ENCODE measurements around the gene CACYBP.

CACYBP gene

DNA sequence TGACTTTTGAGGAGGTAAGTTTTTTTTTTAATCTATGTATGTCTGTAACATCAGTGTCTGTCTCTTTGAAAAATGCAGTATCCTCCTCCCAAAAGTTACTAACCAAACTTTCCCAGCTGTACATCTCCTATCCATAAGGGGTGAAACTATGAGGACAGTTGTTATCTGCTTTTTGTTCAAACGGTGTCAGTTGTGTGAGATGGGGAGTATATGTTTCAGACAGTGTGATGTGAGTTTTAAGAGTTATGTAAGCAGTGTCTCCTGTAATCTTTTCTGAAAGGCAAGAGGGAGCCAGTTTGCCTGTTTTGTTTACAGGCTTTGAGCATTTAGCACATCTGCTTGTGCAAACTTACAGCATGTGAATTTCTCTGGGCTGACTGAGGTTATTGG, 34.8 kb upstream of the CACYBP start:
- no peak overlapping the region for H3K9ac ChIP-seq (ENCODE audit: low read length)
- no peak overlapping the region for H2BK15ac ChIP-seq (ENCODE audit: low read depth, poor library complexity, severe bottlenecking)
- no peak overlapping the region for H2AFZ ChIP-seq (ENCODE audit: low read depth, low read length)
- no peaks in the 10 kb centered on the region for H3K9me3 ChIP-seq (ENCODE audit: control insufficient read depth, low read length)
- no peak overlapping the region for H3K23ac ChIP-seq (ENCODE audit: low read length in 2 of 2)
- H3K36me3 ChIP-seq (ENCODE audit: control insufficient read depth in 1 of 2, insufficient read depth in 2 of 2, low read depth in 1 of 2, low read length in 2 of 2): peaks cover 0 to 3% of the 10 kb centered on the region in 2 experiments
- H3K27ac ChIP-seq (ENCODE audit: low read length, poor library complexity, severe bottlenecking): no peak overlapping the region
- no peak overlapping the region for H2BK12ac ChIP-seq (ENCODE audit: low read length in 2 of 2)
- H2AK5ac ChIP-seq (ENCODE audit: low read length, severe bottlenecking): no peak overlapping the region
- H3K79me1 ChIP-seq (replicated peaks; ENCODE audit: low read length, poor library complexity, severe bottlenecking): no peaks in the 10 kb centered on the region
- H2BK120ac ChIP-seq (ENCODE audit: low read depth, low read length): no peak overlapping the region
- no peak overlapping the region for H3K14ac ChIP-seq (ENCODE audit: low read length in 2 of 2)
- H2BK5ac ChIP-seq (ENCODE audit: low read depth, low read length, poor library complexity, severe bottlenecking): no peak overlapping the region
- no peak overlapping the region for H3K18ac ChIP-seq (ENCODE audit: low read depth in 1 of 2, low read length in 2 of 2)
- peak; percentile 66 for DNase-seq
- no peak overlapping the region for H3K4me2 ChIP-seq (ENCODE audit: low read length, poor library complexity, severe bottlenecking)
- H3K4me3 ChIP-seq (ENCODE audit: insufficient read depth in 1 of 2, low read depth in 1 of 2, low read length in 2 of 2): no peak overlapping the region
- H3K4ac ChIP-seq (ENCODE audit: low read depth in 1 of 2, low read length in 2 of 2): no peak overlapping the region
- H4K8ac ChIP-seq (ENCODE audit: low read length): no peak overlapping the region
- H3K4me1 ChIP-seq (ENCODE audit: control insufficient read depth, insufficient read depth, low read depth, low read length): peaks cover 5% of the 10 kb centered on the region
- WGBS: 14% methylated on average over 1 of the region's 1 CpG
- no peaks in the 10 kb centered on the region for H3K27me3 ChIP-seq (ENCODE audit: control insufficient read depth in 1 of 2, insufficient read depth in 1 of 2, low read length in 2 of 2)
- H4K91ac ChIP-seq (ENCODE audit: low read length): no peak overlapping the region

DNA sequence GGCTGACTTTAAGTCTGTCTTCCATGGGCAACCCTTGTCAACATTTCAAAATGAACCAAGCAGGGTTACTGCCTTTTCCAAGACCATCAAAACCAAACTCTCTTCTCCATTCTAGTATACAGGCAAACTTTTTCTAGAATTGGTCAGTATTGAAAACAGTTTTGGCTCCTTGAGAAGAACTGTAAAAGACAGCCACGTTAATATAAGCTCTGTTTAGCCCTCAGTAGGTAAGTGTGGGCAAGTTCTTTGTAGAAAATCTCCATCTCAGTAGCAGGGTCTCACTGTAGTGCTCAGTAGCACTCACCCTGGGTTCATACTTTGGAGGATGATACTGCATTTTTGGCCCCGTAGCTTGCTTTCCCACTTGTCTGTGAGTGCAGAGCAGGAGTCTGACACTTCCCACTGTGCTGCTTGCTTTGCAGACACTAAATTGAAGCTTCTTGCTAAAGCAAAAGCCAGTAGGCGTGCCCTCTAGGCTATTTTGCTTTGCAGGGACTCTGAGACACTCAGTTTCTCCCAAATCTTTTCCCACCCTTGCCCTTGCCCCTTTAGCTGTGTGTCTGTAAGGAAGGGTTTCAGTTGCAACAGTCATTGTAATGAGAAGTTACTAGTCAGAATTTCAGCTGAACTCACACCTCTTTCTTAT, 34.3 kb upstream of the CACYBP start:
- Histone ChIP-seq H2AFZ (ENCODE audit: low read depth, low read length) (no peak overlapping the region), H2BK5ac (ENCODE audit: low read depth, low read length, poor library complexity, severe bottlenecking) (no peak overlapping the region), H3K18ac (ENCODE audit: low read depth in 1 of 2, low read length in 2 of 2) (no peak overlapping the region), H3K36me3 (ENCODE audit: control insufficient read depth in 1 of 2, insufficient read depth in 2 of 2, low read depth in 1 of 2, low read length in 2 of 2) (peaks cover 0 to 3% of the 10 kb centered on the region in 2 experiments), H3K23ac (ENCODE audit: low read length in 2 of 2) (no peak overlapping the region), H4K91ac (ENCODE audit: low read length) (no peak overlapping the region), H3K27ac (ENCODE audit: low read length, poor library complexity, severe bottlenecking) (no peak overlapping the region), H3K9ac (ENCODE audit: low read length) (no peak overlapping the region), H3K9me3 (ENCODE audit: control insufficient read depth, low read length) (no peaks in the 10 kb centered on the region), H2AK5ac (ENCODE audit: low read length, severe bottlenecking) (no peak overlapping the region), H2BK15ac (ENCODE audit: low read depth, poor library complexity, severe bottlenecking) (no peak overlapping the region), H3K4me2 (ENCODE audit: low read length, poor library complexity, severe bottlenecking) (no peak overlapping the region), H4K8ac (ENCODE audit: low read length) (no peak overlapping the region), H3K27me3 (ENCODE audit: control insufficient read depth in 1 of 2, insufficient read depth in 1 of 2, low read length in 2 of 2) (no peaks in the 10 kb centered on the region), H3K4ac (ENCODE audit: low read depth in 1 of 2, low read length in 2 of 2) (no peak overlapping the region), H3K4me1 (ENCODE audit: control insufficient read depth, insufficient read depth, low read depth, low read length) (peaks cover 5% of the 10 kb centered on the region), H2BK12ac (ENCODE audit: low read length in 2 of 2) (peak overlapping the region in 1 of 2 experiments; percentile 6), H3K4me3 (ENCODE audit: insufficient read depth in 1 of 2, low read depth in 1 of 2, low read length in 2 of 2) (no peak overlapping the region), H2BK120ac (ENCODE audit: low read depth, low read length) (no peak overlapping the region), H3K79me1 (replicated peaks; ENCODE audit: low read length, poor library complexity, severe bottlenecking) (no peaks in the 10 kb centered on the region), H3K14ac (ENCODE audit: low read length in 2 of 2) (no peak overlapping the region)
- 53% methylated on average over 2 of the region's 3 CpGs for WGBS
- DNase-seq: no peak

GRCh38 chr1:174966008-174966572, 33.7 kb upstream of the CACYBP start:
- no peak overlapping the region for H3K27ac ChIP-seq (ENCODE audit: low read length, poor library complexity, severe bottlenecking)
- no peak overlapping the region for H4K91ac ChIP-seq (ENCODE audit: low read length)
- no peak overlapping the region for H3K18ac ChIP-seq (ENCODE audit: low read depth in 1 of 2, low read length in 2 of 2)
- H3K23ac ChIP-seq (ENCODE audit: low read length in 2 of 2): no peak overlapping the region
- H3K9ac ChIP-seq (ENCODE audit: low read length): no peak overlapping the region
- H2AK5ac ChIP-seq (ENCODE audit: low read length, severe bottlenecking): no peak overlapping the region
- no peak overlapping the region for H2BK15ac ChIP-seq (ENCODE audit: low read depth, poor library complexity, severe bottlenecking)
- H2AFZ ChIP-seq (ENCODE audit: low read depth, low read length): no peak overlapping the region
- H3K9me3 ChIP-seq (ENCODE audit: control insufficient read depth, low read length): no peaks in the 10 kb centered on the region
- peaks cover 5% of the 10 kb centered on the region for H3K4me1 ChIP-seq (ENCODE audit: control insufficient read depth, insufficient read depth, low read depth, low read length)
- H3K36me3 ChIP-seq (ENCODE audit: control insufficient read depth in 1 of 2, insufficient read depth in 2 of 2, low read depth in 1 of 2, low read length in 2 of 2): peaks cover 0 to 3% of the 10 kb centered on the region in 2 experiments
- no peaks in the 10 kb centered on the region for H3K27me3 ChIP-seq (ENCODE audit: control insufficient read depth in 1 of 2, insufficient read depth in 1 of 2, low read length in 2 of 2)
- H3K4ac ChIP-seq (ENCODE audit: low read depth in 1 of 2, low read length in 2 of 2): no peak overlapping the region
- no peaks in the 10 kb centered on the region for H3K79me1 ChIP-seq (replicated peaks; ENCODE audit: low read length, poor library complexity, severe bottlenecking)
- no CpG with 5 or more reads among the region's 1 CpG for WGBS
- no peak overlapping the region for H3K4me2 ChIP-seq (ENCODE audit: low read length, poor library complexity, severe bottlenecking)
- no peak overlapping the region for H3K4me3 ChIP-seq (ENCODE audit: insufficient read depth in 1 of 2, low read depth in 1 of 2, low read length in 2 of 2)
- H4K8ac ChIP-seq (ENCODE audit: low read length): no peak overlapping the region
- DNase-seq: no peak
- H2BK12ac ChIP-seq (ENCODE audit: low read length in 2 of 2): no peak overlapping the region
- no peak overlapping the region for H3K14ac ChIP-seq (ENCODE audit: low read length in 2 of 2)
- no peak overlapping the region for H2BK5ac ChIP-seq (ENCODE audit: low read depth, low read length, poor library complexity, severe bottlenecking)
- no peak overlapping the region for H2BK120ac ChIP-seq (ENCODE audit: low read depth, low read length)

DNA sequence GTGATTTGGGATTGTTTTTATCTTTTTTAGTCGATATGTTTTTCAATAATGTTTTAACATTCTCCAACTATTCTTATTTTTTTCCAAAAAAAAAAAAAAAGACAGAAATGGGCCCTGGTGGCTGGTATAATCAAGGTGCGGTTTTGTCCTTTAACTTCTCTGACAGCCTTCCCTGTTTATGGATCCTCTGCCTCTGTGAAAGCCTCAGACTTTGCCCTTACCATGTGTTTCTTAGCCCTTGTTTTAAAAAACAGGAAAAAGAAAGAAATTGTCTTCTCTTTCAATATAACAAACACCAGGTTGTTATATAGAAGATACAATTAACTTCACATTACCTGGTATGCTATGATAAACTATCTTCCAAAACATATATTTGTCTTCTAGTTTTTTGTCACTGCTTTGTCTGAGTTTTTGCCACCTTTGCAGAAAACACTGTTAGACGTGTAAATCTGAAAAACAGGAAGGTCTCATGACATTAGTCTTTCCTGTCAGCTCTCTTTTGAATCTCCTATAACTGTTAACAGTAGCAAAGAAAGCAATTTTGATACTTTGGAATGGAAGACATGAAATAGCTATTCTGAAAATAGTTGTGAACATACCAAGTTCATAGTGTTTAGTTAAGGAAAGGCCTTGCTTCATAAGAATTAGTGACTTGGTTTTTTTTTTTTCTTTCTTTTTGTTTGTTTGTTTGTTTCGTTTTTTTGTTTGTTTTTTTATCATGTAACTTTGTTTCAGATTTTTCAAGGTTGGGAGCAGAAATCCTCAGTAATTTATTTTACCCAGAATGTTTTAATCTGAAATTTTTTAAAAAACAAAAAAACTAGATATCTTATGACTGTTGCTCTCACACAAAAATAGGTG, 31.7 kb upstream of the CACYBP start:
- Histone ChIP-seq H2AK5ac (ENCODE audit: low read length, severe bottlenecking) (no peak overlapping the region), H2AFZ (ENCODE audit: low read depth, low read length) (no peak overlapping the region), H3K14ac (ENCODE audit: low read length in 2 of 2) (no peak overlapping the region), H2BK120ac (ENCODE audit: low read depth, low read length) (no peak overlapping the region), H3K23ac (ENCODE audit: low read length in 2 of 2) (no peak overlapping the region), H2BK12ac (ENCODE audit: low read length in 2 of 2) (no peak overlapping the region), H4K91ac (ENCODE audit: low read length) (no peak overlapping the region), H3K4me1 (ENCODE audit: control insufficient read depth, insufficient read depth, low read depth, low read length) (peaks cover 5% of the 10 kb centered on the region), H2BK5ac (ENCODE audit: low read depth, low read length, poor library complexity, severe bottlenecking) (no peak overlapping the region), H3K4me3 (ENCODE audit: insufficient read depth in 1 of 2, low read depth in 1 of 2, low read length in 2 of 2) (no peak overlapping the region), H3K27ac (ENCODE audit: low read length, poor library complexity, severe bottlenecking) (no peak overlapping the region), H3K4me2 (ENCODE audit: low read length, poor library complexity, severe bottlenecking) (no peak overlapping the region), H4K8ac (ENCODE audit: low read length) (no peak overlapping the region), H2BK15ac (ENCODE audit: low read depth, poor library complexity, severe bottlenecking) (no peak overlapping the region), H3K79me1 (replicated peaks; ENCODE audit: low read length, poor library complexity, severe bottlenecking) (no peaks in the 10 kb centered on the region), H3K18ac (ENCODE audit: low read depth in 1 of 2, low read length in 2 of 2) (no peak overlapping the region), H3K9ac (ENCODE audit: low read length) (no peak overlapping the region), H3K36me3 (ENCODE audit: control insufficient read depth in 1 of 2, insufficient read depth in 2 of 2, low read depth in 1 of 2, low read length in 2 of 2) (peaks cover 0 to 3% of the 10 kb centered on the region in 2 experiments), H3K27me3 (ENCODE audit: control insufficient read depth in 1 of 2, insufficient read depth in 1 of 2, low read length in 2 of 2) (no peaks in the 10 kb centered on the region), H3K9me3 (ENCODE audit: control insufficient read depth, low read length) (no peaks in the 10 kb centered on the region), H3K4ac (ENCODE audit: low read depth in 1 of 2, low read length in 2 of 2) (no peak overlapping the region)
- no peak for DNase-seq
- 86% methylated on average over 1 of the region's 4 CpGs for WGBS

Measured in mesenchymal stem cell (in vitro differentiated cells and primary cell).